K562 (cell line): ENCODE measurements around the gene IL1RAPL2. TPM values are rescaled to one million over a fixed set of nuclear protein-coding genes. Genes with fewer than 3 reads are reported as not detected.

Experiments
- ATAC-seq: fragments of 200-7000 bp; cut with Tn5 transposase; 3 replicates; pipeline ENCODE4 v1.9.1; 2020; ENCODE audit warnings: moderate library complexity
- BruUV-seq: library from RNA; stranded (reverse); fragments of 400-500 nt; replicated peaks from 2 replicates; lab custom pipeline; 2021; lab: Mats Ljungman, UMichigan
- CTCF ChIA-PET: fragments of 300-600 bp; formaldehyde crosslinking; extraction: SDS; loops from one replicate; lab custom pipeline; 2021; ENCODE audit warnings: low intra/inter-chr PET ratio; lab: Yijun Ruan, JAX
- POLR2A ChIA-PET: fragments of 300-600, 350-650 bp; sonication (Branson Sonifier 250); formaldehyde crosslinking; extraction: SDS; loops from one replicate; lab custom pipeline; 2021; ENCODE audit warnings: antibody characterized with exemption, inconsistent platforms; lab: Yijun Ruan, JAX
- DNase-seq, 4 experiments: peaks; one replicate each; pipeline versions ENCODE4 v3.0.0 to v3.0.0-alpha.2; 2011 to 2018; ENCODE audit warnings: low spot score in 3 of 4, mixed read lengths in 3 of 4; ENCODE audit errors: extremely low read depth in 1 of 4
- FAIRE-seq: peaks from 2 replicates; lab custom pipeline; 2011; peaks lifted over from hg19 to GRCh38; lab: Jason Lieb, UNC
- H2AFZ ChIP-seq: 2 replicates; pipeline ENCODE4 v1.6.0; 2011; ENCODE audit warnings: low read depth, low read length, control low read depth, inconsistent platforms
- H3K27ac ChIP-seq: fragments of 200-600 bp; 3 replicates; pipeline ENCODE4 v1.8.0; 2011; ENCODE audit warnings: low read depth, mild to moderate bottlenecking, control low read depth, inconsistent platforms, low read length, moderate library complexity, mixed read lengths; ENCODE audit errors: extremely low read depth
- H3K27me3 ChIP-seq, 2 experiments: fragments of 300-600 bp in 1 of 2; 2 replicates in 1 of 2; 3 replicates in 1 of 2; pipeline versions ENCODE4 v1.6.0 to v1.8.0; 2011; ENCODE audit warnings: inconsistent platforms in 2 of 2, low read length in 2 of 2, mild to moderate bottlenecking in 1 of 2, mixed read lengths in 1 of 2, moderate library complexity in 1 of 2; ENCODE audit not compliant: control insufficient read depth in 2 of 2, insufficient read depth in 2 of 2
- H3K36me3 ChIP-seq: fragments of 300-600 bp; 3 replicates; pipeline ENCODE4 v1.8.0; 2011; ENCODE audit warnings: mild to moderate bottlenecking, low read length, inconsistent platforms; ENCODE audit not compliant: control insufficient read depth, insufficient read depth
- H3K4me1 ChIP-seq, 2 experiments: fragments of 200-600 bp in 1 of 2; replicated peaks in 1 of 2; 2 replicates in 1 of 2; 3 replicates in 1 of 2; pipeline versions ENCODE4 v1.5.1 to v1.8.0; 2011; ENCODE audit warnings: inconsistent platforms in 2 of 2, low read length in 2 of 2, mild to moderate bottlenecking in 1 of 2, mixed read lengths in 1 of 2, moderate library complexity in 1 of 2; ENCODE audit not compliant: control insufficient read depth in 2 of 2, insufficient read depth in 2 of 2
- H3K4me2 ChIP-seq: 2 replicates; pipeline ENCODE4 v1.6.1; 2011; ENCODE audit warnings: low read length, control low read depth, inconsistent platforms, mixed read lengths; ENCODE audit not compliant: insufficient read depth
- H3K4me3 ChIP-seq: fragments of 200-600 bp; sonication (generic), shearing (Covaris generic); 2 replicates; pipeline ENCODE4 v1.5.1; 2016; ENCODE audit warnings: control low read depth, inconsistent platforms
- H3K79me2 ChIP-seq: fragments of 200-600 bp; 3 replicates; pipeline ENCODE4 v1.8.0; 2011; ENCODE audit warnings: low read length, inconsistent platforms; ENCODE audit not compliant: control insufficient read depth, insufficient read depth
- H3K9ac ChIP-seq, 2 experiments: 2 replicates each; pipeline versions ENCODE4 v1.6.0 to v1.6.1; 2011; ENCODE audit warnings: low read depth in 2 of 2, low read length in 2 of 2, control low read depth in 1 of 2, inconsistent platforms in 1 of 2, mild to moderate bottlenecking in 1 of 2, mixed read lengths in 1 of 2; ENCODE audit not compliant: insufficient read depth in 1 of 2
- H3K9me1 ChIP-seq: one replicate; pipeline ENCODE4 v1.6.0; 2011; ENCODE audit warnings: inconsistent platforms, mild to moderate bottlenecking, low read length, moderate library complexity; ENCODE audit not compliant: control insufficient read depth, insufficient read depth
- H3K9me3 ChIP-seq: replicated peaks from 2 replicates; pipeline ENCODE4 v1.5.1; 2011; ENCODE audit warnings: low read depth, low read length, inconsistent platforms; ENCODE audit not compliant: control insufficient read depth, insufficient read depth
- H4K20me1 ChIP-seq: replicated peaks from 2 replicates; pipeline ENCODE4 v1.6.1; 2011; ENCODE audit warnings: low read length, inconsistent platforms, mixed read lengths; ENCODE audit not compliant: control insufficient read depth, insufficient read depth
- ARID2 ChIP-seq: fragments of 450-650 bp; IDR thresholded peaks from 2 replicates; pipeline ENCODE4 v1.6.1; 2017; ENCODE audit warnings: antibody characterized with exemption, mild to moderate bottlenecking
- CTCF ChIP-seq, 3 experiments: IDR thresholded peaks in 2 of 3; conservative IDR thresholded peaks in 1 of 3; 2 replicates each; pipeline ENCODE4 v1.5.1; 2011 to 2012; ENCODE audit warnings: low read length in 3 of 3, mild to moderate bottlenecking in 3 of 3, control low read depth in 2 of 3, improper control_type of control experiment in 1 of 3, inconsistent platforms in 1 of 3, low read depth in 1 of 3, mixed read lengths in 1 of 3, moderate library complexity in 1 of 3; ENCODE audit not compliant: insufficient read depth in 2 of 3
- FOXM1 ChIP-seq, 2 experiments: fragments of 450-650 bp in 1 of 2; sonication (generic) in 1 of 2; formaldehyde crosslinking in 1 of 2; IDR thresholded peaks; 2 replicates each; pipeline versions ENCODE4 v1.6.1 to v1.9.0; 2017 to 2022; ENCODE audit warnings: low read depth in 2 of 2, mild to moderate bottlenecking in 2 of 2, missing genetic modification reagents in 1 of 2, moderate library complexity in 1 of 2
- GABPA ChIP-seq: fragments of 200-800 bp; sonication (Bioruptor generic); conservative IDR thresholded peaks from 2 replicates; pipeline ENCODE4 v1.6.1; 2016; ENCODE audit warnings: low read depth, missing genetic modification characterization, missing compliant biosample characterization
- GMEB1 ChIP-seq: fragments of 250-450 bp; sonication (Bioruptor Pico); IDR thresholded peaks from 2 replicates; pipeline ENCODE4 v1.4.0; 2020; ENCODE audit warnings: mild to moderate bottlenecking
- HDGF ChIP-seq: fragments of 450-650 bp; IDR thresholded peaks from 2 replicates; pipeline ENCODE4 v1.6.1; 2016
- HIVEP1 ChIP-seq: fragments of 250-450 bp; sonication (Bioruptor Pico); IDR thresholded peaks from 2 replicates; pipeline ENCODE4 v1.4.0; 2020; ENCODE audit warnings: mild to moderate bottlenecking
- IRF1 ChIP-seq: sonication (generic); formaldehyde crosslinking; IDR thresholded peaks from 2 replicates; pipeline ENCODE4 v1.8.0; 2022; ENCODE audit warnings: missing genetic modification reagents, mild to moderate bottlenecking, borderline replicate concordance
- NBN ChIP-seq: fragments of 450-650 bp; IDR thresholded peaks from 2 replicates; pipeline ENCODE4 v1.6.1; 2016; ENCODE audit warnings: low read depth, mild to moderate bottlenecking
- RAD51 ChIP-seq: fragments of 450-650 bp; IDR thresholded peaks from 2 replicates; pipeline ENCODE4 v1.7.1; 2016; ENCODE audit warnings: low read depth, mild to moderate bottlenecking, borderline replicate concordance
- RFX1 ChIP-seq: fragments of 450-650 bp; IDR thresholded peaks from 2 replicates; pipeline ENCODE4 v1.6.1; 2016; ENCODE audit warnings: mild to moderate bottlenecking, moderate library complexity
- TSC22D4 ChIP-seq: fragments of 450-650 bp; IDR thresholded peaks from 2 replicates; pipeline ENCODE4 v1.6.1; 2016; ENCODE audit warnings: missing genetic modification characterization, missing biosample characterization, control low read depth
- ZBTB26 ChIP-seq: fragments of 450-650 bp; formaldehyde crosslinking; IDR thresholded peaks from 2 replicates; pipeline ENCODE4 v1.4.0; 2022; ENCODE audit warnings: missing genetic modification characterization
- ZBTB5 ChIP-seq: fragments of 450-650 bp; IDR thresholded peaks from 2 replicates; pipeline ENCODE4 v1.6.1; 2017; ENCODE audit warnings: antibody characterized with exemption
- ZNF316 ChIP-seq: fragments of 450-650 bp; IDR thresholded peaks from 2 replicates; pipeline ENCODE4 v1.6.1; 2016
- in situ Hi-C: fragments of 300-500 bp; cut with MboI; formaldehyde crosslinking; loops from 4 replicates; pipeline ENCODE4 v1.15.0; 2018; ENCODE audit warnings: inconsistent platforms, mixed read lengths
- intact Hi-C: fragments of 100-400 bp; cut with micrococcal nuclease; formaldehyde crosslinking; loops from 2 replicates; pipeline ENCODE4 v1.14.2; 2022
- polyA plus RNA-seq, 8 experiments: library from polyadenylated mRNA; depleted of rRNA in 4 of 8; stranded (reverse) in 5 of 8; unstranded in 3 of 8; fragments of >200 nt; fragmentation: Nextera tagmentation in 2 of 8; fragmentation: Illumina TruSeq in 1 of 8; extraction: Ambion mirVana in 2 of 8; extraction: Trizol in 1 of 8; gene quantifications; 2 replicates each; pipeline versions ENCODE4 v1.2.1 to v1.2.3, GENCODE V29; 2011 to 2014; ENCODE audit warnings: inconsistent platforms in 1 of 8, missing spikeins in 1 of 8
- total RNA-seq, 7 experiments: library from RNA; depleted of rRNA in 6 of 7; stranded (reverse); fragments of >200 nt in 6 of 7; fragmentation: Illumina TruSeq in 2 of 7; extraction: Trizol in 2 of 7; gene quantifications; 2 replicates each; pipeline versions ENCODE4 v1.2.1 to v1.2.3, GENCODE V29; 2011 to 2021; ENCODE audit warnings: low replicate concordance in 1 of 7

IL1RAPL2 gene
- total and polyA plus RNA-seq, 9 of the 15 experiments (the other 6 are each of a cell fraction or from before 2014, with no cell fraction given) = not detected

GRCh38 chrX:105765691-105766090 is 1199.7 kb downstream of the IL1RAPL2 start (continued):
- TF ChIP-seq NBN (no peak), CTCF (IDR thresholded peaks at IDR 0.05 in 2 of 3, conservative IDR thresholded peaks at IDR 0.05 in 1 of 3; ENCODE audit: insufficient read depth in 2 of 3, low read depth in 1 of 3, low read length in 3 of 3) (no peak), HDGF (no peak), ZNF316 (no peak)

GRCh38 chrX:105773801-105774200 is 1207.8 kb downstream of the IL1RAPL2 start:
- no peaks in the 10 kb centered on the region for H3K27me3 ChIP-seq
- no peaks in the 10 kb centered on the region for H4K20me1 ChIP-seq
- intact Hi-C loops (no loop called here), in situ Hi-C loops (no loop called here)
- no peaks in the 10 kb centered on the region for H3K4me1 ChIP-seq
- ChIA-PET POLR2A (no interaction called here), CTCF (no interaction called here)
- no peak overlapping the region for H3K4me2 ChIP-seq
- DNase-seq (no peak), FAIRE-seq (no peak), ATAC-seq (no peak)
- no peaks in the 10 kb centered on the region for H3K36me3 ChIP-seq
- H3K79me2 ChIP-seq = no peaks in the 10 kb centered on the region
- no peak overlapping the region for H3K9ac ChIP-seq
- no peak overlapping the region for H3K4me3 ChIP-seq
- H2AFZ ChIP-seq = no peak overlapping the region
- H3K9me1 ChIP-seq = no peaks in the 10 kb centered on the region
- no peak overlapping the region for H3K27ac ChIP-seq
- H3K9me3 ChIP-seq = no peaks in the 10 kb centered on the region
- no TSS peak for BruUV-seq
- TF ChIP-seq ZBTB5 = no peak
- TF ChIP-seq ARID2 = no peak
- no peak for TF ChIP-seq TSC22D4 (tag)
- no peak for TF ChIP-seq RAD51
- no peak for TF ChIP-seq GABPA (tag)
- TF ChIP-seq RFX1 = no peak
- TF ChIP-seq ZBTB26 (CRISPR knock-in tag) = no peak
- no peak for TF ChIP-seq GMEB1 (CRISPR knock-in tag)
- no peak for TF ChIP-seq IRF1
- no peak for TF ChIP-seq HIVEP1 (CRISPR knock-in tag)
- TF ChIP-seq FOXM1 (IDR thresholded peaks at IDR 0.05; ENCODE audit: low read depth) = no peak
- no peak for TF ChIP-seq FOXM1 (CRISPR knock-in tag; IDR thresholded peaks at IDR 0.05; ENCODE audit: low read depth)
